ENCODE measurements around the gene DRGX.

The DRGX gene

DNA sequence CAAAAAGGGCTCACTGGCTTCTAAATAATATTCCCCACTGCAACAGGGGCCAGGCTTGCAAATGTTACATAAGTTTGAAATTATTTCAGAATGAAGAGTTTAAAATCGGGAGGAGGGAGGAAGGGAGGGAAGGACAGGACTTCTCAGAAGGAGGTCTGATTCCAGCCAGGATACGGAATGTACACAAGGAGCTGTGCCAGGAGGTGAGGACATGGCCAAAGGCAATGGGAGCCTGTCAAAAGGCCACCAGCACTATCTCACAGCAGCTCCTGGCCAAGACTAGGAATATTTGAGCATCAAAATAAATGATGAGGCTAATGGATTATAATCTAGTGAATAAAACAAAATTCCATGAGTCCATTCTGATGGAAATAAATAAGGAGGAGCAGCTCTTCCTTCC is 18.6 kb upstream of the DRGX start:
- 73% methylated on average over 2 of the region's 2 CpGs for WGBS
- Histone ChIP-seq H2BK15ac (ENCODE audit: low read depth, poor library complexity, severe bottlenecking) (no peak overlapping the region), H3K9me3 (ENCODE audit: control insufficient read depth, low read length) (no peaks in the 10 kb centered on the region)

DNA sequence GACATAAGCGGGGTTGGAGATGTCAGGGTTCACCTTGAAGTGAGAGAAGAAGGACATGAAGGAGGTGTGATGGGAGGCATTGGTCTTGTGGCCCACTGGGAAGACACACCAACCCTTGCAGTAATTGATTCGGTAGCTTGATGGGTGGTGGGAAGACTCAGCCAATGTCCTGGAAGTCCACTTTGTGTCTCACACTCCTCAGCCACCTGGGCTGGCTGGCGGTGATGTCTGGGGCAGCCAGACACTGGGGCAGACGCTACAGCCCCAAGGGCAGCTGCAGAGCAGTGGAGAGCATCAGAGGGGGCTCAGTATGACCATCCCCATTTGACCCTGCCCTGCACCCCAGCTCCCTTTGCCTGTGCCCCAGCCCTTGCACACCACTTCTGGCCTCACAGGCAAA is 16.7 kb upstream of the DRGX start:
- WGBS = 79% methylated on average over 4 of the region's 4 CpGs
- H4K91ac ChIP-seq (ENCODE audit: low read length) = no peak overlapping the region
- no peak overlapping the region for H3K4me3 ChIP-seq (ENCODE audit: insufficient read depth in 1 of 2, low read depth in 1 of 2, low read length in 2 of 2)
- peaks cover 49 to 96% of the 10 kb centered on the region in 2 experiments for H3K27me3 ChIP-seq (ENCODE audit: control insufficient read depth in 1 of 2, insufficient read depth in 1 of 2, low read length in 2 of 2)
- no peak overlapping the region for H3K18ac ChIP-seq (ENCODE audit: low read depth in 1 of 2, low read length in 2 of 2)
- H3K36me3 ChIP-seq (ENCODE audit: control insufficient read depth in 1 of 2, insufficient read depth in 2 of 2, low read depth in 1 of 2, low read length in 2 of 2) = no peaks in the 10 kb centered on the region
- H3K9ac ChIP-seq (ENCODE audit: low read length) = no peak overlapping the region
- no peak overlapping the region for H2AFZ ChIP-seq (ENCODE audit: low read depth, low read length)
- no peak for DNase-seq
- no peak overlapping the region for H3K4ac ChIP-seq (ENCODE audit: low read depth in 1 of 2, low read length in 2 of 2)
- no peak overlapping the region for H2BK15ac ChIP-seq (ENCODE audit: low read depth, poor library complexity, severe bottlenecking)
- no peak overlapping the region for H3K14ac ChIP-seq (ENCODE audit: low read length in 2 of 2)
- H2AK5ac ChIP-seq (ENCODE audit: low read length, severe bottlenecking) = no peak overlapping the region
- no peak overlapping the region for H4K8ac ChIP-seq (ENCODE audit: low read length)
- no peak overlapping the region for H3K4me2 ChIP-seq (ENCODE audit: low read length, poor library complexity, severe bottlenecking)
- H3K79me1 ChIP-seq (replicated peaks; ENCODE audit: low read length, poor library complexity, severe bottlenecking) = no peaks in the 10 kb centered on the region
- no peak overlapping the region for H3K27ac ChIP-seq (ENCODE audit: low read length, poor library complexity, severe bottlenecking)
- no peak overlapping the region for H2BK120ac ChIP-seq (ENCODE audit: low read depth, low read length)
- no peak overlapping the region for H2BK5ac ChIP-seq (ENCODE audit: low read depth, low read length, poor library complexity, severe bottlenecking)
- H3K23ac ChIP-seq (ENCODE audit: low read length in 2 of 2) = no peak overlapping the region
- H2BK12ac ChIP-seq (ENCODE audit: low read length in 2 of 2) = no peak overlapping the region
- H3K9me3 ChIP-seq (ENCODE audit: control insufficient read depth, low read length) = no peaks in the 10 kb centered on the region
- H3K4me1 ChIP-seq (ENCODE audit: control insufficient read depth, insufficient read depth, low read depth, low read length) = no peaks in the 10 kb centered on the region

More for the DNA sequence above, 18.6 kb upstream of the DRGX start:
- Histone ChIP-seq H3K4me3 (ENCODE audit: insufficient read depth in 1 of 2, low read depth in 1 of 2, low read length in 2 of 2) (no peak overlapping the region), H3K27me3 (ENCODE audit: control insufficient read depth in 1 of 2, insufficient read depth in 1 of 2, low read length in 2 of 2) (peaks cover 36 to 78% of the 10 kb centered on the region in 2 experiments), H4K91ac (ENCODE audit: low read length) (no peak overlapping the region), H3K18ac (ENCODE audit: low read depth in 1 of 2, low read length in 2 of 2) (no peak overlapping the region), H3K4me1 (ENCODE audit: control insufficient read depth, insufficient read depth, low read depth, low read length) (no peaks in the 10 kb centered on the region), H3K4me2 (ENCODE audit: low read length, poor library complexity, severe bottlenecking) (no peak overlapping the region), H3K14ac (ENCODE audit: low read length in 2 of 2) (no peak overlapping the region), H3K27ac (ENCODE audit: low read length, poor library complexity, severe bottlenecking) (no peak overlapping the region), H2AFZ (ENCODE audit: low read depth, low read length) (no peak overlapping the region), H2BK12ac (ENCODE audit: low read length in 2 of 2) (no peak overlapping the region), H2AK5ac (ENCODE audit: low read length, severe bottlenecking) (no peak overlapping the region), H2BK5ac (ENCODE audit: low read depth, low read length, poor library complexity, severe bottlenecking) (no peak overlapping the region), H3K9ac (ENCODE audit: low read length) (no peak overlapping the region), H3K4ac (ENCODE audit: low read depth in 1 of 2, low read length in 2 of 2) (no peak overlapping the region), H2BK120ac (ENCODE audit: low read depth, low read length) (no peak overlapping the region), H3K79me1 (replicated peaks; ENCODE audit: low read length, poor library complexity, severe bottlenecking) (no peaks in the 10 kb centered on the region), H3K23ac (ENCODE audit: low read length in 2 of 2) (no peak overlapping the region), H4K8ac (ENCODE audit: low read length) (no peak overlapping the region), H3K36me3 (ENCODE audit: control insufficient read depth in 1 of 2, insufficient read depth in 2 of 2, low read depth in 1 of 2, low read length in 2 of 2) (no peaks in the 10 kb centered on the region)
- DNase-seq = no peak

DNA sequence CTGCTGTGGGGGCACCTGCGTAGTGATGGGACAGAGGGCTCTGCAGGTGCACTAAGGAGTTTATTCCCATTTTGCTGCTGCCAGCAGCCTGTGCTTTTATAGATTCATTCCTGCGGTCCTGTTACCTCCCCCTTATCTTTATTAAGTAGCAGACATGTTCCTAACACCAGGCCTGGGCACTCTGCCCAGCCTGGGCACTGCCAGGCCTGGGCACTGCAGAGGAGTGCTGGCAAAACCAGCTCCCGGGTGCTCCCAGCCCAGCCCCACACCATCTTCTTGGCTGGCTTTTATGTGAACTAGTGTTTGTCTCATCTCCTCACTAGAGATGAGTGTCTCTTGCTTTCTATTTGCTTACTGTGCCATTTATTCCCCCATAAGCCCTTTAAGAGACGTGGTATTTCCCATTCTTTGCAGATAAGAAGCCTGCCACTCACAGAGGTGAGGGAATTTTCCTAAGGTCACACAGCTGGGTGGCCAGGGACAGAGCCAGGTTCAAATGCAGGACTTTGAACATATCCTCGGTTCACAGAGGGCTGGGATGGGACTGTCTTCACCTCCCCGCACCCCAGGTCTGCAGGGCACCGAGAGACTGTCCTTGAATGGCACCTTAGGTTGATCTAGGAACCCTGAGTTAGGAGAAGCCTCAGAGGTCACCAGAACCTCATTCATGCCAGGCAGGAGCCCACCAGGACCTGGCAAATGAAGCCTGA is 14.6 kb upstream of the DRGX start:
- whole genome bisulfite sequencing = 62% methylated on average over 7 of the region's 7 CpGs
- peaks cover 55 to 96% of the 10 kb centered on the region in 2 experiments for H3K27me3 ChIP-seq (ENCODE audit: control insufficient read depth in 1 of 2, insufficient read depth in 1 of 2, low read length in 2 of 2)
- no peak overlapping the region for H3K4me2 ChIP-seq (ENCODE audit: low read length, poor library complexity, severe bottlenecking)
- H3K18ac ChIP-seq (ENCODE audit: low read depth in 1 of 2, low read length in 2 of 2) = no peak overlapping the region
- DNase-seq = no peak
- no peak overlapping the region for H2BK15ac ChIP-seq (ENCODE audit: low read depth, poor library complexity, severe bottlenecking)
- H3K27ac ChIP-seq (ENCODE audit: low read length, poor library complexity, severe bottlenecking) = no peak overlapping the region
- no peak overlapping the region for H3K9ac ChIP-seq (ENCODE audit: low read length)
- no peak overlapping the region for H2AFZ ChIP-seq (ENCODE audit: low read depth, low read length)
- no peak overlapping the region for H3K4ac ChIP-seq (ENCODE audit: low read depth in 1 of 2, low read length in 2 of 2)
- no peak overlapping the region for H2BK5ac ChIP-seq (ENCODE audit: low read depth, low read length, poor library complexity, severe bottlenecking)
- H2BK120ac ChIP-seq (ENCODE audit: low read depth, low read length) = no peak overlapping the region
- no peak overlapping the region for H4K91ac ChIP-seq (ENCODE audit: low read length)
- H4K8ac ChIP-seq (ENCODE audit: low read length) = no peak overlapping the region
- no peaks in the 10 kb centered on the region for H3K4me1 ChIP-seq (ENCODE audit: control insufficient read depth, insufficient read depth, low read depth, low read length)
- no peak overlapping the region for H3K4me3 ChIP-seq (ENCODE audit: insufficient read depth in 1 of 2, low read depth in 1 of 2, low read length in 2 of 2)
- no peaks in the 10 kb centered on the region for H3K36me3 ChIP-seq (ENCODE audit: control insufficient read depth in 1 of 2, insufficient read depth in 2 of 2, low read depth in 1 of 2, low read length in 2 of 2)
- no peak overlapping the region for H3K14ac ChIP-seq (ENCODE audit: low read length in 2 of 2)
- H2BK12ac ChIP-seq (ENCODE audit: low read length in 2 of 2) = no peak overlapping the region
- H3K23ac ChIP-seq (ENCODE audit: low read length in 2 of 2) = no peak overlapping the region
- H3K79me1 ChIP-seq (replicated peaks; ENCODE audit: low read length, poor library complexity, severe bottlenecking) = no peaks in the 10 kb centered on the region
- no peaks in the 10 kb centered on the region for H3K9me3 ChIP-seq (ENCODE audit: control insufficient read depth, low read length)
- H2AK5ac ChIP-seq (ENCODE audit: low read length, severe bottlenecking) = no peak overlapping the region

DNA sequence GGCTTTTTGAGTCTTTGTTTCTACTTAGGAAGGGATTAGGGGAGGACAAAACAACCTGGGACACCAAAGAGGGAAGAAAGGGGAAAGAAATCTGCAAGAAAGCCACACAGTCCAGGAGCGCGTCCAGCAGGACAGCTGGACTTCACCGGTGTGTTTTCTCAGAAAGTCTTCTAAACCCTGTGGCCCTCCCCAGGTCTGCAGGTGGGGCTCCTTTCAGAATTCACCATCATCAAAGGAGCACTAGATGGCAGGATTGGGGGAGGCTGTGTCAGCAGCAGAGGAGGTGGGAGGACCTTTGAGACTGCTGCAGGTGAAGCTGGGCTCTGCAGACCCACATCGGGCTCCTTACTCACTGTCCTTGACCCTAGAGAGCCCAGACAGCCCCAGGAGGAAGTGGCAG is 13.9 kb upstream of the DRGX start:
- Histone ChIP-seq H3K27me3 (ENCODE audit: control insufficient read depth in 1 of 2, insufficient read depth in 1 of 2, low read length in 2 of 2) (peaks cover 58 to 96% of the 10 kb centered on the region in 2 experiments), H3K4me3 (ENCODE audit: insufficient read depth in 1 of 2, low read depth in 1 of 2, low read length in 2 of 2) (no peak overlapping the region), H2BK120ac (ENCODE audit: low read depth, low read length) (no peak overlapping the region), H2AFZ (ENCODE audit: low read depth, low read length) (no peak overlapping the region), H3K79me1 (replicated peaks; ENCODE audit: low read length, poor library complexity, severe bottlenecking) (no peaks in the 10 kb centered on the region), H3K27ac (ENCODE audit: low read length, poor library complexity, severe bottlenecking) (no peak overlapping the region), H3K14ac (ENCODE audit: low read length in 2 of 2) (no peak overlapping the region), H3K9ac (ENCODE audit: low read length) (no peak overlapping the region), H3K23ac (ENCODE audit: low read length in 2 of 2) (no peak overlapping the region), H2BK12ac (ENCODE audit: low read length in 2 of 2) (no peak overlapping the region), H3K18ac (ENCODE audit: low read depth in 1 of 2, low read length in 2 of 2) (no peak overlapping the region), H2BK5ac (ENCODE audit: low read depth, low read length, poor library complexity, severe bottlenecking) (no peak overlapping the region), H3K9me3 (ENCODE audit: control insufficient read depth, low read length) (no peaks in the 10 kb centered on the region), H3K4ac (ENCODE audit: low read depth in 1 of 2, low read length in 2 of 2) (no peak overlapping the region), H2AK5ac (ENCODE audit: low read length, severe bottlenecking) (no peak overlapping the region), H3K36me3 (ENCODE audit: control insufficient read depth in 1 of 2, insufficient read depth in 2 of 2, low read depth in 1 of 2, low read length in 2 of 2) (no peaks in the 10 kb centered on the region), H2BK15ac (ENCODE audit: low read depth, poor library complexity, severe bottlenecking) (no peak overlapping the region), H4K91ac (ENCODE audit: low read length) (no peak overlapping the region), H3K4me1 (ENCODE audit: control insufficient read depth, insufficient read depth, low read depth, low read length) (peaks cover 2% of the 10 kb centered on the region), H4K8ac (ENCODE audit: low read length) (no peak overlapping the region), H3K4me2 (ENCODE audit: low read length, poor library complexity, severe bottlenecking) (no peak overlapping the region)
- no peak for DNase-seq
- 87% methylated on average over 4 of the region's 4 CpGs for WGBS
